Astrocyte (in vitro differentiated cells and primary cell): ENCODE measurements around the gene HDDC2.

Source experiments
- EZH2 ChIP-seq: IDR thresholded peaks from 2 replicates; pipeline ENCODE4 v1.6.1; 2012; ENCODE audit warnings: mild to moderate bottlenecking, low read length, inconsistent platforms; ENCODE audit not compliant: insufficient read depth
- TF ChIP-seq, protein P1 (sequence below): IDR thresholded peaks from 2 replicates; pipeline ENCODE4 v1.5.1; 2011; ENCODE audit warnings: low read depth, mild to moderate bottlenecking, inconsistent platforms, low read length, moderate library complexity; ENCODE audit not compliant: insufficient read depth

GRCh38 chr6:125254321-125254720 is 47.4 kb downstream of the HDDC2 start:
- no peak for TF ChIP-seq EZH2
- TF ChIP-seq, protein P1, sequence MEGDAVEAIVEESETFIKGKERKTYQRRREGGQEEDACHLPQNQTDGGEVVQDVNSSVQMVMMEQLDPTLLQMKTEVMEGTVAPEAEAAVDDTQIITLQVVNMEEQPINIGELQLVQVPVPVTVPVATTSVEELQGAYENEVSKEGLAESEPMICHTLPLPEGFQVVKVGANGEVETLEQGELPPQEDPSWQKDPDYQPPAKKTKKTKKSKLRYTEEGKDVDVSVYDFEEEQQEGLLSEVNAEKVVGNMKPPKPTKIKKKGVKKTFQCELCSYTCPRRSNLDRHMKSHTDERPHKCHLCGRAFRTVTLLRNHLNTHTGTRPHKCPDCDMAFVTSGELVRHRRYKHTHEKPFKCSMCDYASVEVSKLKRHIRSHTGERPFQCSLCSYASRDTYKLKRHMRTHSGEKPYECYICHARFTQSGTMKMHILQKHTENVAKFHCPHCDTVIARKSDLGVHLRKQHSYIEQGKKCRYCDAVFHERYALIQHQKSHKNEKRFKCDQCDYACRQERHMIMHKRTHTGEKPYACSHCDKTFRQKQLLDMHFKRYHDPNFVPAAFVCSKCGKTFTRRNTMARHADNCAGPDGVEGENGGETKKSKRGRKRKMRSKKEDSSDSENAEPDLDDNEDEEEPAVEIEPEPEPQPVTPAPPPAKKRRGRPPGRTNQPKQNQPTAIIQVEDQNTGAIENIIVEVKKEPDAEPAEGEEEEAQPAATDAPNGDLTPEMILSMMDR, result no peak
